ENCODE results near the gene RABGAP1L.
A peak's percentile ranks its signal among the peaks of the same experiment; 100 is the strongest.
"Not testable (repeated sequence)": the region's sequence is repeated elsewhere in the genome, so short reads cannot be mapped to it uniquely, and the experiment has no call there.

Gene RABGAP1L

DNA sequence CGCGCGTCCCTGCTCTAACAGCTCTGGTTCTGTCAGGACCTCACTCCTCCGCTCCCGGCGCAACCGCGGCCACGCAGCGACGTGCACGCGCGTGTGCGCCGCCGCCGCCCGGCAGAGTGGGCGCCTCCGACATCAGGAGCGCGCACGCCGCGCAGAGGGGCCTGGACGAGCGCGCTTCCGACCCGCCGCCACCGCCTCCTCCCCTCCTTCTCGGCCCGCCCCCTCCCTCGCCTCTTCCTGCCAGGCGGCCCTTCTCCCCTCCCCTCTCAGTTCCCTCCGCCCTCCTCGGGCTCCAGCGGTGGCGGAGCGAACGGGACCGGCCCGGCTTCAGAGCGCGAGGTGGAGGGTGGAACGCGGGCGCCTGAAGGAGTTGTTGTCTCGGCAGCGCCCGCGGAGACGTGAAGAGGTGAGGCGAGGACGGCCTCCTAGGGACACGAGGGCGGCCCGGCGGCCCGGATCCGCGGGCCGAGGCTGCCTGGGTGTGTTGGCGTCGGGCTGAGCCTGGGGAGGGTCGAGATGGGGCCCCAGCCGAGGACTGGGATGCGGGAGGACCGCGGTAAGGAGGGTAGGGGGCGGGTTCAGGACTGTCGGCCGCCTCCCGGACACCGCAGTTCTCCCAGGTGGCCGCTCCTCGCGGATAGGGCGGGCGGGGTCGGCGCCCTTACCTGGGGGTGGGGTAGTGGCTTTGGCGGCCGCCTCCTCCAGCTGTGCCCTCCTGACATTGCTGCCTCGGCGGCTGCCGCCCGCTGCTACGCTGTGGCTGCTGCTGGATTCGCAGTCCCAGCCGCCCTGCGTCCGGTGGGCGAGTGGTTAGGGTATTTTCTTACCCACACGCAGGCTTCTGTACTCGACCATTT is at the start of gene RABGAP1L:
RABGAP1L (plus strand) TSS at position 269 of the 857 bp plus-strand sequence.
- DNase-seq (ENCODE audit: low read depth) = peak; percentile 93

DNA sequence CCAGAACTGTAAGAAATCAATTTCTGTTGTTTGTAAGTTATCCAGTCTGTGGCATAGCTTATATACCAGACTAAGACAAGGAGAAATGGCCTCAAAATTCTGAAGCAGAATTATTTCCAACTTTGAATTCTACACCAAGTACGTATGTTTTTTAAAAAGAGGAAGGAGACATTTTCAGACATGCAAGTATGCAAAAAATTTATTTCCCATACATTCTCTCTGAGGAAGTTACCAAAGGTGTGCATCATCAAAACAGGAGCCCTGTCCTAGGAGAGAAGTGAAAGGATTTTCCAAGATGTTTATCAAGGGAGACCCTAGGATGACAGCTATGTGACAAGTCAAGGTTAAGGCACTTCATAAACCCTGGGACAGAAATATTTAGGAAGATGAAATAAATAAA is 49.3 kb upstream of the RABGAP1L start:
- no peak for DNase-seq (ENCODE audit: low read depth)

DNA sequence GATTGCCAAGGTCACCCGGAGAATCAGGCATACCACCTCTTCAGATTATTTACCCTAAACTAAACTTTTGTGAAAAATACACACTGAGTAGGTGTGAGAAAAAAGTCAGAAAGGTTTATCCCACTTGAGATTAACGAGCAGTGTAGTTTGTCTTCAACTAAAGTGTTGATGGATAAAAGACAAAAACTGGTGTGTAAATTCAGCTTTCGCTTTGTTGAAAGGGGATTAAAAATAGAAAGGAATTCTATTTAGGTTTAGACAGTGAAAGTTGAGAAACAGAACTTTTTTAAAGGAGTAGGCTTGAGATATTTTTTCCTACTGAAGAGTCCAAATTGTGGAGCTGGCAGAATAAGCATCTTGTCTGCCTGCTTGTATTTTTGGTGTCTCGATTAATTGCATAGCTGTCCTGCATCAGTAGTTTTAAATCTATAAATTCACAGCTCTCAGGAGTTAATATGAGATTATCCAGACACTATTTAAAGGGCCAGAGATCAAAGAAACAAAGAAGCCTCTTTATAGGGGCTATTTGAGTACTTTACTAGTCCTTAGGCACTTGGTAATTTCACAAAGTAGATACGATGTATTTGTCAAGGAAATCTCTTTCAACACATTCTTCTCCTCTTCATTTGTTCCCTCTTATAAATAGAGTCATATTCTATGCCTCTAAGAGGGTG is 46.7 kb upstream of the RABGAP1L start:
- DNase-seq (ENCODE audit: low read depth) = no peak

DNA sequence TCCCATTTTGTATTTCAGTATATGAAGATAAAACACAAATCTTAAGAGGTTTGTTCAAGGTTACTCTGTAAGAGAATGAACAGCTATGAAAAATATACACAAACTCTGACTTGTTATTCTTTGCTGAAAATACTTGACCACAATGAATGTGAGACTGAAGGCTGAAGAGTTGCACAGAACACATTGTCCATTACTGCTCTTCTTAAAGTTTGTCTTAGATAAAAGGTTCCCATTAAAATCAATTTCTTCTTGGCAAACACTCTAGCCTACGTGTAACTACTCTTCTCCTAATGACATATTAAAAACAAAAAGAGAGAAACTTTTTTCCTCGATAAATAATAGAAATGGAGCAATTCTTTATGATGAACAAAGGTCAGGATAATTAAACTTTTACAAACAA is 45.2 kb upstream of the RABGAP1L start:
- no peak for DNase-seq (ENCODE audit: low read depth)

DNA sequence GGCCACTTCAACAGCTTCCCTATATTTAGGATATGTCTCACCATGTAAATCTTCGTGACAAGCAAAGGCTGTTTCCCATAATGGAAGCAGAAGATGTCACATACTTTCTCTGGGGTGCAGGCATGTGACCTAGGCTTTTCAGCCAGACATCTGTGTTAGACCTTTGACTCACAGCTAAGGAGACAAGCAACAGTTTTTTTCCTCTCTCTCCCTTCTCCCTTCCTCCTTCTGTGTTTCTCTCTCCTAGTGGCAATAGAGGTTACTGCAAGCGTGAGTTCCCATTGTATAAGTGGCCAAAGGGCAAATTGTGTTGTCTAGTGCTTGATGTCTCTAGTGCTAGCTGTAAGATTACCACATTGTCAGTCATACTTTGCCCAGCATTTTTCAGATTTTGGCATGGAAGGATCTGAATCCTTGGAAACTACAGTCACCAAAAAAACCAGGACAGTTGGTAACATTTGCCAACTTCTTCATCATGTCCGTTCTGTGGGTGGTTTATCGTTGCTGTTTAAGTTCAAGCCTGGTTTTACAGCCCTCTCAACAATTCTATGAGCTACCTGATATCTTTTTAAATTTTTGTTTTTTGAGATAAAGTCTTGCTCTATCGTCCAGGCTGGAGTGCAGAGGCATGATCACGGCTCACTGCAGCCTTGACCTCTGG is 44.4 kb upstream of the RABGAP1L start:
- no peak for DNase-seq (ENCODE audit: low read depth)

DNA sequence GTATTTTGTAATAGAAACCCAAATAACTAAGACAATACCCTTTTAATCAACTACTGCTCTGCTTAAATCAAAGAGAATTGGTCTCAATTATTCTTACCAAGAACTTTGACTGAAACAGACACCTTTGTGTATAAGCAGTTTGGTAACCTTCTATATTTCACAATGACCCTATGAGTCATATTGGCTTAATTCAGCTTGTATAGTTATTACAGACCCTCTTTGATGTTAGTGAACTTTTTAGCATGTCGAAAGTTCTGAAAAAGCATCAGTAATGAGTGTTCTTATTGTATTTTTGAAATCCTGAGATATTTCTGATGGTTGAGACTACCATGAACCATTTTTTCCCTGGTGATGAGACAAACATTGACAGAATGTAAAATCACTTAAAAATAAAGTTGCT is 43.3 kb upstream of the RABGAP1L start:
- DNase-seq (ENCODE audit: low read depth) = no peak

DNA sequence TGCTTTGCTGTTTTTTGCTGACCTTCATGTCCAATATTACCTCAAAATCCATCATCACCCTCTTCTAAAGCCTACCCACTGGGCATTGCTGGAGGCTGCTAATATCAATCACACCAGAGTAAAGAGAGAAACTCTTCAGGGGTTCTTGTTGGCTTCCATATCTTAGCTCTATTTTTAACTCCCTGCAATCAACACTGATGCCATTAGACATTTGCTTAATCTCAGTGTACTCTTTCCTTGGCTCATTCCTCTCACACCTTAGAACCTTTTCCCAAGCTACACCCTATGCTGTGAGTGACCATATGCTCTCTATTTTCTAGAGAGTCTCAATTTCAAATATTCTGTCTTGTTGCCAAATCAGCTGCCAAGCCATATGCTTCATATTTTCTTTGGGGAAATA is 40.6 kb upstream of the RABGAP1L start:
- DNase-seq (ENCODE audit: low read depth) = no peak

DNA sequence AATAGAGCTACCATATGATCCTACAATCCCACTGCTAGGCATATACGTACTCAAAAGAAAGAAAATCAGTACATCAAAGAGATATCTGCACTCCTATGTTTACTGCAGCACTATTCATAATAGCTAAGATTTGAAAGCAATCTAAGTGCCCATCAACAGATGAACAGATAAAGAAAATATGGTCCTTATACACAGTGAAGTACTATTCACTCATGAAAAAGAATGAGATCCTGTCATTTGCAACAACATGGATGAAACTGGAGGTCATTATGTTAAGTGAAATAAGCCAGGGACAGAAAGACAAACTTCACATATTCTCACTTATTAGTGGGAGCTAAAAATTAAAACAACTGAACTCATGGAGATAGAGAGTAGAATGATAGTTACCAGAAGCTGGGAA is 37.0 kb upstream of the RABGAP1L start:
- DNase-seq (ENCODE audit: low read depth) = not testable (repeated sequence)

DNA sequence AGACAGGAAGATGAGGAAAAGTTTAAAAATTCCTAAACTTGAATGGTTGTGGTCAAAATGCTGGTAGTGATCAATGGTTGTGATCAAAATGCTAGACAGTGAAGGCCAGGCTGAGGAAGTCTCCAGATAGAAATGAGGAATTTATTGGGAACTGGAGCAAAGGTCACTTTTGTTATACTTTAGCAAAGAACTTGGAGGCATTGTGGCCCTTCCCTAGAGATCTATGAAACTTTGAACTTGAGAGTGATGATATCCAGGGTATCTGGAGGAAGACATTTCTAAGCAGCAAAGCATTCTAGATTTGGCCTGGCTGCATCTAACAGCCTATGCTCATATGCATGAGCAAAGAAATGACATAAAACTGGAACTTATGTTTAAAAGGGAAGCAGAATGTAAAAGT is 35.5 kb upstream of the RABGAP1L start:
- DNase-seq (ENCODE audit: low read depth) = no peak

DNA sequence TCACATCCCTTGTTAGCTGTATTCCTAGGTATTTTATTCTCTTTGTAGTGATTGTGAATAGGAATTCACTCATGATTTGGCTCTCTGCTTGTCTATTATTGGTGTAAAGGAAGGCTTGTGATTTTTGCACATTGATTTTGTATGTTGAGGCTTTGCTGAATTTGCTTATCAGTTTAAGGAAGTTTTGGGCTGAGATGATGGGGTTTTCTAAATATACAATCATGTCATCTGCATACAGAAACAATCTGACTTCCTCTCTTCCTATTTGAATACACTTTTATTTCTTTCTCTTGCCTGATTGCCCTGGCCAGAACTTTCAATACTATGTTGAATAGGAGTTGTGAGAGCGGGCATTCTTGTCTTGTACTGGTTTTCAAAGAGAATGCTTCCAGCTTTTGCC is 32.1 kb upstream of the RABGAP1L start:
- not testable (repeated sequence) for DNase-seq (ENCODE audit: low read depth)

DNA sequence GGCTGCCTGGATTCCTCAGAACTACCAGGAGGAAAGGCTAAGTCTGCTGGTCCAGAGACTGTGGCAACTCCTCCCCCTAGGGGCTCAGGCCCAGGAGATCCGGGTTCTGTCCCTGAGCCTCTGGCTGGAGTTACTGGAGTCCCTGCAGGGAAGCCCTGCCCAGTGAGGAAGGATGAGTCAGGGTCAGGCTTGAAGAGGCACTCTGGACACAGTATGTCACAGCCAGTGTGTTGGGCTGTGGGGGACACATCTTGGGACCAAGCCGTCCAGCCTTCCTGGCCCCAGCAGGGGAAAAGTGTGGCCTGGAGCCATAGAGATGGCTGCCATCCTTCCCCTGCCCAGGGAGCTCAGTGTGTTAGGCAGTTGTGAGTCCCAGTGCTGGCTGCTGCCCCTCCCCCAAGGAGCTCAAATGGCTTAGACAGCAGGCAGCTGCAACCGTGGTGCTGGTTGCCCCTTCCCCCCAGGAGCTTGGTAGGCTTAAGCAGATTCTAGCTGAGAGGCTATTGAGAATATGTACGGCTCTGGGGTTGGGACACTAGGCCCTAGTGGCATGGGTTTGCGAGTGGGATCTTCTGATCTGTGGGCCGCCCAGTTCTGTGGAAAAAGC is 28.2 kb upstream of the RABGAP1L start:
- DNase-seq (ENCODE audit: low read depth) = no peak

DNA sequence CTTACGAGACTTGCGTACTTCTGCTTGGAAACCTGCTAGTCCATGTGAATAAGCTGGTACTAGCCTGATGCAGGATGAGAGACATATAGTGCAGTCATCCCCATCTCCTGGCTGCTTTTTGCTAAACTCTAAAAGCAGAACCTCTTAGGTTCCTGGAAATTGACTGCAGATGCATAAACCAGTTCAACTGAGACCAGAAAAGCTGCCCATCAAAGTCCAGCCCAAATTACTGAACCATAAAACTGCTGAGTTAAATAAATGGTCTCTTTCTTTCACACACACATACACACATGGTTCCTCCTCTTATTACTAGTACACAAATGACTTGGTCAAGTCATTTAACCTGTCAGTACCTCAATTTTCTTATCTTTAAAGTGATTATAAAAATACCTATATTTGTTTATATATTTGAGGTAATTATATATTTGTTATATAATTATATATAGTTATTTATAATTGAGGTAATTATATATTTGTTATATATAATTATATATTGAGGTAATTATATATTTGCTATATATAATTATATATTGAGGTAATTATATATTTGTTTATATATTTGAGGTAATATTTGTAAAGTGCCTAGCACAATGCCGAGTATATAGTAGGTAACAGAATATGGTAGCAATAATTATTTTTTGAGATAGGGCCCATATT is 25.2 kb upstream of the RABGAP1L start:
- no peak for DNase-seq (ENCODE audit: low read depth)

DNA sequence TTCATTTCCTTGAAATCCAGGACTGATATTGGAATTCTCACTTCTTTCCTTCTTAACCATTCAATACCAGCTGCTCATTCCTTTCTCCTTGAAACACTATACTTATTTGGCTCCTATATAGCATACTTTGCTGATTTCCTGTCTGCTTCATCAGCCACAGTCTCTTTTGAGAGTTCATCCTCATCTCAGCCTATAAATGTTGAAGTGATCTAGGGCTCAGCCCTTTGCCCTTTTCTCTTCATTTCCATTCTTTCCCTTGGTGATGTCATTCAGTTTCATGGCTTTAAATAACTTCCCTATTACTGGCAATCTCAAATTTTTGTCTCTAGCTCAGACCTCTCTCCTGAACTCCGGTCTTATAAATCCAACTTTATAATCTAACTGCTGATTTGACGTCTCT is 24.1 kb upstream of the RABGAP1L start:
- DNase-seq (ENCODE audit: low read depth) = no peak

DNA sequence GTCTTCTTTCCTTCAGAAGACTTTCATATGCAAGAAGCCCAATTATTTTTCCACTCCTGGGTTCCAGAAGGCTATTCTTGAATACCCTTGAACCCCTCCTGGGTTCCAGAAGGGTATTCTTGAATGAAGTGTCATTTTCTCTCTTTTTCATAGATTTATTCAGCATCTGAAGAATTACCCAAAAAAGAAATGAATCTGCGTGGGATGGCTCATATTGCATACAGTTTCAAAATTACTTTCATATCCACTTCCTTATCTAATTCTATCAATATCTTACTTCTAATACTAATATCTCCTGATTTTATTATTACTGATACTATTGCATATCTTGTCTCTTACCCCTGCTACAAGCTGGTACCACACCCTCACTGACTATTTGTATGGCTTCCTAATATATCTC is 22.6 kb upstream of the RABGAP1L start:
- no peak for DNase-seq (ENCODE audit: low read depth)

DNA sequence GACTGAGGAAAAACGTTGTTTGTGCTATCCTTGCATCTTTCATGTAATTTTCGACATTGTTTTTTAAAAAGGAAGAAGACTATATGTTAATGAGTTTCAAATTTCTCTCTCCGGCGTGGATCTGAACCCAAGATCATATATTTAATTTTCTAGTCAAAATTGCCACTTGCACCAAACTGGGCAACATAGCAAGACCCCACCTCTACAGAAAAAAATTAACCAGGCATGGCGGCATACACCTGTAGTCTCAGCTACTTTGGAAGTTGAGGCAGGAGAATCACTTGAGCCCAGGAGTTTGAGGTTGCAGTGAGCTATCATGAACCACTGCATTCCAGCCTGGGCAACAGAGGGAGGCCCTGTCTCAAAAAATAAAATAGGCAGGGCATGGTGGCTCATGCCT is 16.5 kb upstream of the RABGAP1L start:
- DNase-seq (ENCODE audit: low read depth) = no peak

DNA sequence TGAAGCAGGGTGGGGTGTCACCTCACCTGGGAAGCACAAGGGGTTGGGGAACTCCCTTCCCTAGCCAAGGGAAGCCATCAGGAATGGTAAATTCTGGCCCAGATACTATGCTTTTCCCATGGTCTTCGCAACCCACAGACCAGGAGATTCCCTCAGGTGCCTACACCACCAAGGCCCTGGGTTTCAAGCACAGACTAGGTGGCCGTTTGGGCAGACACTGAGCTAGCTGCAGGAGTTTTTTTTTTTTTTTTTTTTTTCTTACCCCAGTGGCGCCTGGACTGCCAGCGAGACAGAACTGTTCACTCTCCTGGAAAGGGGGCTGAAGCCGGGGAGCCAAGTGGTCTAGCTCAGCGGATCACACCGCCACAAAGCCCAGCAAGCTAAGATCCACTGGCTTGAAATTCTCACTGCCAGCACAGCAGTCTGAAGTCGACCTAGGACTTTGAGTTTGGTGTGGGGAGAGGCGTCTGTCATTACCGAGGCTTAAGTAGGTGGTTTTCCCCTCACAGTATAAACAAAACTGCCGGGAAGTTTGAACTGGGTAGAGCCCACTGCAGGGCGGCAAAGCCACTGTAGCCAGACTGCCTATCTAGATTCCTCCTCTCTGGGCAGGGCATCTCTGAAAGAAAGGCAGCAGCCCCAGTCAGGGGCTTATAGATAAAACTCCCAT is 15.5 kb upstream of the RABGAP1L start:
- not testable (repeated sequence) for DNase-seq (ENCODE audit: low read depth)

DNA sequence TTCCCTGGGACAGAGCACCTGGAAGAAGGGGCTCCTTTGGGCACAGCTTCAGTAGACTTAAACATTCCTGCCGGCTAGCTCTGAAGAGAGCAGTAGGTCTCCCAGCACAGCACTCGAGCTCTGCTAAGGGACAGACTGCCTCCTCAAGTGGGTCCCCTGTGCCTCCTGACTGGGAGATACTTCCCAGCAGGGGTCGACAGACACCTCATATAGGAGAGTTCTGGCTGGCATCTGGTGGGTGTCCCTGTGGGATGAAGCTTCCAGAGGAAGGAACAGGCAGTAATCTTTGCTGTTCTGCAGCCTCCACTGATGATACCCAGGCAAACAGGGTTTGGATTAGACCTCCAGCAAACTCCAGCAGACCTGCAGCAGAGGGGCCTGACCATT is 14.9 kb upstream of the RABGAP1L start:
- DNase-seq (ENCODE audit: low read depth) = not testable (repeated sequence)

DNA sequence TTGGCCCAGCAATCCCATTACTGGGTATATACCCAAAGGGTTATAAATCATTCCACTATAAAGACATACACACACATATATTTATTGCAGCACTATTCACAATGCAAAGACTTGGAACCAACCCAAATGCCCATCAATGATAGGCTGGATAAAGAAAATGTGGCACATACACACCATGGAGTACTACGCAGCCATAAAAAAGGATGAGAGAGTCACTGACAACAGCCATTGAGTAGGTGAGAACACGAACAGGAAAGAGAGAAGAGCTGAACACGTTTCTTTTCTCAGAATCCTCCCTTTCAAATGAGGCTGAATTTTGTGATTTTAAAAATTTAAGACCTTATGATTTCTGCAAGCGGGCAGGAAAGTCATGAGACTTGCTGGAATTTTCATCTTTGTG is 10.1 kb upstream of the RABGAP1L start:
- DNase-seq (ENCODE audit: low read depth) = no peak

DNA sequence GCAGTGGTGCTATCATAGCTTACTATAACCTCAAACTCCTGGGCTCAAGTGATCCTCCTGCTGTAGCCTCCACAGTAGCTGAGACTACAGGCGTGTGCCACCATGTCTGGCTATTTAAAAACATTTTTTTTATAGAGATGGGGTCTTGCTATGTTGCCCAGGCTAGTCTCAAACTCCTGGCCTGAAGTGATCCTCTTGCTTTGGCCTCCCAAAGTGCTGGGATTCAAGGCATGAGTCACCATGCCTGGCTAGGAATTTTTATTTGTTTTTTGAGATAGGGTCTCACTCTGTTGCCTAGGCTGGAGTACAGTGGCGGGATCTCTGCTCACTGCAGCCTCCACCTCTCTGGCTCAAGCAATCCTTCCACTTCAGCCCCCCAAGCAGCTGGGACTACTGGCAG is 8.8 kb upstream of the RABGAP1L start:
- DNase-seq (ENCODE audit: low read depth) = no peak

DNA sequence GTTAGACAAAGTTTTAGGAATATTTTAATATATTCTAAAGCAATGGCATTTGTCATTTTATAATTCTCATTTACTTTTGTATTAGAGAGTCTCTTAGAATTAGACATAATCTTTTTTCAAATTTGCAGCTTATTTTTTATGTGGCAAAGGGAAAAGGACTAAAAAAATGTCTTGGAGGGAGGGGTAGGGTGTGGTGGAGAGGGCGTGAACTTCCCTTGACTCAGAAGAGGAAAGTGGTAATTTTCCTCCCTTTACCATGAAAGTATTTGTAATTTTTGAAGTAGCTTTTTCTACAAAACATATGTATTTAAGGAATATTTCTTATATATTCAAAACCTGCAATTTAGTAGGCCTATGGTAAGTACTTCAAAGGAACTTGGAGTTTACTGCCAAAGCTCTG is 6.9 kb upstream of the RABGAP1L start:
- DNase-seq (ENCODE audit: low read depth) = no peak

DNA sequence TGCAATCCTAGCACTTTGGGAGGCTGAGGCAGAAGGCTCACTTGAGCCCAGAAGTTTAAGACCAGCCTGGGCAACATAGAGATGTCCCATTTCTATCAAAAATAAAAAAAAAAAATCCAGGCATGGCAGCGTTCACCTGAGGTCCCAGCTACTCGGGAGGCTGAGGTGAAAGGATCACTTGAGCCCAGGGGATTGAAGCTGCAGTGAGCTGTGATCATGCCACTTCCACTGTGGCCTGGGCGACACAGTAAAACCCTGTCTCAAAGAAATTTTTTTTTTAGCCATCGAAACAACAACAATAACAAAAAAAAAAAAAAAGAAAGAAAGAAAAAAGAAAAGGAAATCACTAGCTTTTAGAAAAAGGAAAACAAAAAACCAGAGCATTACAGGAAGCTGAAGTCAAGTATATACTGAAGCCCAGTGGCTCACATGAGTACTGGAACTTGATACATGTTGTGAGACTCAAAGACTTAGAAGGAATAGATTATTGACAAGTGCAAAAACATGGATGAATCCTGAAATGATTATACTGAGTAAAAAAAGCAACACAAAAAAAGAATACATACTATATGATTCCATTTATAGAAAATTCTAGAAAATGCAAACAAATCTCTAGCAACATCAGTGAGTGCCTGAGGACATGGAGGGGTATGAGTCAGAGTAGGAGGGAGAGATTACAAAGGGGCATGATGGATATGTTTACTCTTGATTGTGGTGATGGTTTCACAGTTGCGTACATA is 6.1 kb upstream of the RABGAP1L start:
- no peak for DNase-seq (ENCODE audit: low read depth)

All from stimulated activated CD4-positive, alpha-beta T cell treated with anti-CD3 and anti-CD28 coated beads, Interleukin-2, amount 100 ng/mL, for 4 hours (primary cell).